HG03196 (cell line): ENCODE measurements around the gene ZNF839.
"Not testable (repeated sequence)": the region's sequence is repeated elsewhere in the genome, so short reads cannot be mapped to it uniquely, and the experiment has no call there.

Experiments used
- ATAC-seq: cut with Tn5 transposase; IDR thresholded peaks from one replicate; pipeline ENCODE4 v1.9.1; 2021; ENCODE audit not compliant: unreplicated experiment

ZNF839 gene

DNA sequence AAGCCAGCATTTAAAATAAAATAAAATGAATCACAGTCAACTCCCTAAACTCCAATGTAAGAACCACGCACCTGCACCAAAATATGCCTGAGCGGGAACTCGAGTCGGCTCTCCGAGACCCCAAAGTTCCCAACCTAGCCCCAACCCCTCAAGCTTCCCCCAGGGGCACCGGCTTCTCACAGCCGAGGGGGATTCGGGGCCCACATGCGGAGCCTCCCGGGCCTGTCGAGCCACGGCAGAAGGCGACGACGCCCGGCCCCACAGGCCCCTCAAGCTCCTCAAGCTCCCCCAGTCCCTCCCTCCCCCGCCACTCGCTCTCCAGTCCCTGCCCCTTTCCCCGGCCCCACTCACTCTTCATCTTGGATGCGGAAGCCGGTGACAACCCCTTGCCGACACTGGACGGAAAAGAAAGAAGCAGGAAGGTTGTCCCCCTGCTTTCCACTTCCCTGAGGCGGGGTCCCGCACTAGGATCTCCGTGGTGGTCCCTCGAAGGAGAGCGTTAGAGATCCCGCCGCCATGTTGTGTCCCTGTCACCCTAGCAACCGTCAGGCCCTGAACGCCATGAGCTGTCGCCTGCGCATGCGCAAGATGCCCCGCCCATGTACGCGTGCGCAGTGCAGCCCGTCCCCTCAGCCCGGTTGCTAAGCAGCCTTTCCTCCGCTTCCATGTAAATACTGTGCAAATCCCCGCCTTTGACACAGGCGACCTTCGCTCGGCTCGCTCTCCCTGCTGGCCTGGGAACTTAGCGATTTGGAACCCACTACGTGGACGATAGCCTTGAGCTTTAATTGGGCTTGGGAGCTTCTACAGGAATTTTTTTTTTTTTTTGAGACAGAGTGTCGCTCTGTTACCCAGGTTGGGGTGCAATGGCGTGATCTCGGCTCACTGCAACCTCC lies 14.7 kb upstream of the ZNF839 start, which contains the start of gene MOK:
Gene MOK (minus strand): TSS at position 554 of the 896 bp plus-strand sequence. CDS start 196 bp downstream, at position 358.
- ATAC-seq, result peak; percentile 92

GRCh38 chr14:102314242-102315011 lies 5.1 kb upstream of the ZNF839 start:
- ATAC-seq, result peak; percentile 49

GRCh38 chr14:102315121-102315520 lies 4.4 kb upstream of the ZNF839 start:
- ATAC-seq, result no peak

DNA sequence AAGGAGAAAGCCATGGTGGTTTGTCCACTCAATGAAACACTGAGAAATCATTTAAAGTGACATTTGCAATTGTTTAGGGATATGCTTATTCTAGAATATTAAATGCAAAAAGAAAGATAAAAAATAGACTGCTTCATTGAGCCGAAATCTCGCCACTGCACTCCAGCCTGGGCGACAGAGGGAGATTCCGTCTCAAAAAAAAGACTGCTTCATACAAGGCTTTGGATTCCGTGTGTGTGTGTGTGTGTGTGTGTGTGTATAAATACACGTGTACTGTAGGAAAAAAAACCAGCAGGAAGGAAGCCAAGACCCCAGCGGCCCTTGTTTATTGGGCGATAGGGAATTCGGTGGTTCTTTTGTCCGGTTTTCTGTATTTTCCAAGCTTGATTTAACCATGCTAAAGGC lies 3.2 kb upstream of the ZNF839 start:
- ATAC-seq, result no peak

DNA sequence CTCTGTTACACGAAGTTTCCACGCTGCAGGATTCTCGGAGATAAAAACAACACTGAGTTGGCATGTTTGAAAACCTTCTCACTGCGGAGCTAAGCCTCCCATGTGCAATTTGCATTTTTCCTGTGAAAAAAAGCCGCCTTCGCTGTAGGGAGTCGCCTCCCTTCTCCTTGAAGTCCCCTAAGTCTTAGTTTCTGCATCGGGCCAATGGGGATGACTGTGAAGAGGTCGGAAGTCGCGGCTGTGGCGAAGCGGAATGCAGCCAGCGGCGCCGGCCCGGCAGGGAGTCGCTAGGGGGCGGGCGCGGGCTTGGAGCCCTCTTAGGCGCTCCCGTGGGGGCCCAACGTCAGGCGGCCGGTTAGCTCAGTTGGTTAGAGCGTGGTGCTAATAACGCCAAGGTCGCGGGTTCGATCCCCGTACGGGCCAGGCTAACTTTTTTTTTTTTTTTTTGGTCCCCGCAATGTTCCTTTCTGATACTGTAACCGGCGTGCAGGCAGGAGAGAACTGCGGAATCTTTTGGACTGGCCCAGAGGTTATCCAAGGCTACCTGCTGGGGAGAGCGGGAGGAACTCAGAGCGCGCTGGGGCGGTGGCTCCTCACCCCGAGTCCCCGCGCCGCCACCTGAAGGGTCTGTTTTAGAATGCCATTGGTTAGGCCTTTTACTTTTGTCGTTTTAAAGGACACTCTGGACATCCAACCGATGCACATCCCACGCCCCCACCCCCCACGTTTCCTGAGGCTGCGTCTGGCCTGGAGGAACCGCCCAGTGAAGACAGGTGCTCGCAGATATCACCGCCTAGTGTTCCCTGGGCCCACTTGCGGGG lies 2.6 kb upstream of the ZNF839 start:
- peak; percentile 68 for ATAC-seq

- ATAC-seq, result no peak
These were observed 1.8 kb upstream of the ZNF839 start for GRCh38 chr14:102317564-102318248.

GRCh38 chr14:102318781-102319276 lies 717 bp upstream of the ZNF839 start:
- ATAC-seq, result no peak

- ATAC-seq, result no peak
These were observed 601 bp downstream of the ZNF839 start for GRCh38 chr14:102320033-102320660.

DNA sequence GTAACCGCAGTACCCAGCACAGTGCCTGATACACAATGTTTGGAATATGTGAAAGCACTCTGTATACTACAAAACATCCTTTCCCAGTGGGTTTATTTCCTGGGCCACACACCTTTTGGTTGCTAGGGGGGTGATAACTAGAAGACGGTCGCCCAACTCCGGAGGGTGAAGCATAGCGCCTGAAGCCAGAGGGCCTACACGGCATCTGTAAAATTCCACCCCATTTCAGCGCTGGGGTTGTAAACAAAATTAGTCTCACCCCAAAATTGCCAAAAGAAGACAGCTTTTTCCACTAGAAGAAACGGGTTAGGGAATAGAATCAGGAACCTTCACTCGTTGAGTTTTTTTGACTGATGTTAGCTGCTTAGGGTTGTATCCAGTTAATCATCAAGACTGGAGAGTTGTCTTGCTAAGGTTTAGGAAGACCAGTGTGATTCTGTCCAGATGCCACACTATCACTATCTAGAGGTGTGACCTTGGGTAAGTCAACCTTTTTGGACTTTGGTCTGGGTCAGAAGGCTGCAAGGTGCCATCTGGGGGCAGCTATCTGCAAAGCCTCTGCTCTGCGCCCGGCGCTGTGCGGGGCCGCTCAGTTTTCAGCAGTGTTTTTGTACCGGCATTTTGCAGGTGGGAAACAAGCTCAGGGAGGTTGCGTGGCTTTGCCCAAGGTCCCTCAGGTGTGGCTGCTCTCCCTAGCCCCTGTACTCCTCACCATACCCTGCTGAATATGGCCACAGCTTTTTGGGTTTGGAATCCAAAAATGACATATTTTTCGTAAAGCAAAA lies 1.3 kb downstream of the ZNF839 start:
- ATAC-seq, result no peak

GRCh38 chr14:102321456-102322422 lies 2.2 kb downstream of the ZNF839 start:
- no peak for ATAC-seq

GRCh38 chr14:102323102-102323501 lies 3.6 kb downstream of the ZNF839 start:
- no peak for ATAC-seq

DNA sequence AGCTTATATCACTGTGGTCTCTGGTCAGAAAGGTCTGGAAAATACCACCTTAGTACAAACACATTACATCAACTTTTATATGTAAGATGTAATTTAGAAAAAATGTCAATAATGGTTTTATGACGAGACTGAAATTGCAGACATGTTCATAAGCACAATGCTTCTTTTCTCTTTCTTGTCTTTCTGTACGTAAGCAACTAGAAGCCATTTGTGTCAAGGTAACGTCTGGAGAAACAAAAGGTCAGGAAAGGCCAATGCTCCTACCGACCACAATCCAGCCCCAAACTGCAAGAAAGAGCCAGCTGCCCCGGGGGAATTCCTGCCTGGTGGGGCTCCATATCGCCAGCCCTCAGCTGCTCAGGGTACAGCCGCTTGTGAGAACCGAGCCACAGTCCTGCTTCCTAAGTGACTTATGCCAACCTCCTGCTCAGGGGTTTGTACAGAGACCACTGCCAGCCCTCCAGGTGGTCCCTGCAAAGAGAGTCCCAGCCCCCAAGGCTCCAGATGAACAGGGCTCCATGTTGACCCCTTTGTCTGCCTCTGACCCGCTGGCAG lies 6.3 kb downstream of the ZNF839 start:
- no peak for ATAC-seq

GRCh38 chr14:102326583-102326982 lies 7.0 kb downstream of the ZNF839 start:
- ATAC-seq, result no peak

- ATAC-seq, result not testable (repeated sequence)
These were observed 9.8 kb downstream of the ZNF839 start for GRCh38 chr14:102329381-102329780.

GRCh38 chr14:102330806-102331205 lies 11.3 kb downstream of the ZNF839 start:
- no peak for ATAC-seq

DNA sequence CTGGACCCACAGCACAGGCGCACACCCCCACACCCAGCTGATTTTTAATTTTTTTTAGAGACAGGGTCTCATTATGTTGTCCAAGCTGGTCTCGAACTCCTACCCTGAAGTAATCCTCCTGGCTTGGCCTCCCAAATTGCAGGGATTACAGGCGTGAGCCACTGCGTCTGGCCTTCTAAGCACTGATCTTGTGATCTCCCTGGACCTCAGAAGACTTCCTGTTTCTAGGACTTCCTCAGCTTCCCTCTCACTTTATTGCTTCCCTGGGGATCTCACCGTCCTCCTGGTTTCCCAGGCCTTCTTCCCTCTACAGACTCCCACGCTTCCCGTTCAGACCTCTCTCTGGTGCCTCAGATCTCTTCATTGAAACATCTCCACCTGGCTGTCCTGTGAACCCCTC lies 13.8 kb downstream of the ZNF839 start:
- no peak for ATAC-seq
